HG03521 (cell line): Measurements from ENCODE around the gene ENOX1.
"Not testable (repeated sequence)": the region's sequence is repeated elsewhere in the genome, so short reads cannot be mapped to it uniquely, and the experiment has no call there.

Source experiments
- ATAC-seq: cut with Tn5 transposase; IDR thresholded peaks from one replicate; pipeline ENCODE4 v1.9.1; 2021; ENCODE audit warnings: mild to moderate bottlenecking, moderate library complexity; ENCODE audit not compliant: unreplicated experiment

The ENOX1 gene

GRCh38 chr13:43441899-43442499 is 344.8 kb downstream of the ENOX1 start:
- no peak for ATAC-seq

DNA sequence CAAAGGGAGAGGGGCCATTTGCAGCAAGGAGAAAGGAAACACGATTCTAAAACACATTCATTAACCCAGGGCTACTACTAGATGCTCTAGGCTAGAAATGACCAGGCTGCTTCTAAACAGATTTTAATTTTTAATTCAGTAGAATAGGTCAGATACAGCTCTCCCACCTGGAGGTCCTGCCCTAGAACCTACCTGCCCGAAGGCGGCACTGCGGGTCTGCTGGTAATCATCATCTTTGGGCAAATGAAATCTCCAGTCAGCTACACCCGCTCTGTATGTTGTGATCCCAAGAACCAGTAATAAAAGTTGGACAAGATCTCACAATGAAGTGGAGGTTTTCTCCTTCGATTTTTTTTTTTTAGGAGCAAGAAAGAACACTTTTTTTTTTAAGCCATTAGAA is 345.3 kb downstream of the ENOX1 start:
- ATAC-seq, result no peak

DNA sequence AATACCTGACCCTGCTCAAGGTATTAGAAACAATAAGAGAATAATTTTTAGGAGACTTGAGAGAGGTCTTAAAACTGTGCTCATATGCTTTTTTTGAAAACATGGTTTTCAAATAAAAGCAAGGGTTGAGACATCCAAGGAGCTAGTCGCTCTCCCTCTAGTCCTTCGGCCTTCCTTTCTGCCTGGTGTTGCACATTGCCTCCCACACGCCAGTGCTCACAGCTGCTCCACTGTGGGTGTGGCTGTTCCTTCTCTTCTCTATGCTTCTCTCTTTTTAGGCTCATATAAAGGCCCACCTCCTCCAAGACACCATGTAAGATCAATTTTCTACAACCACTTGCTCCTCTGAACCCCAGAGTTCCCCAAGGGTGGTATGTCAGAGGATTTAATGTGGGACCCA is 352.6 kb downstream of the ENOX1 start:
- ATAC-seq, result no peak

GRCh38 chr13:43433691-43434141 is 353.1 kb downstream of the ENOX1 start:
- no peak for ATAC-seq

DNA sequence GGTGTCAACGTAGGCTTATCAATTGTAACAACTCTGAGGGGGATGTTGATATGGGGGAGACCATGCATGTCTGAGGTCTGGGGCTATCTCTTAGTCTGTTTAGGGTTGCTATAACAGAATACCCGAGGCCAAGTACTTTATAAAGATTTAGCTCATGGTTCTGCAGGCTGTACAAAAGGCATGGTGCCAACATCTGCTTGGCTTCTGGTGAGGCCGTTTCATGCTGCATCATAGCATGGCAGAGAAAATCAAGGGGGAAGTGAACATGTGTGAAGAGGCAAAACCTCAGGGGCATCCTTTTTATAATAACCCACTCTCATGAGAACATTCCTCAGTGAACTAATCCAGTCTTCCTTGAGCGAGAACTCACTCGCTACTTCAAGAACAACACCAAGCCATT is 353.8 kb downstream of the ENOX1 start:
- ATAC-seq, result no peak

DNA sequence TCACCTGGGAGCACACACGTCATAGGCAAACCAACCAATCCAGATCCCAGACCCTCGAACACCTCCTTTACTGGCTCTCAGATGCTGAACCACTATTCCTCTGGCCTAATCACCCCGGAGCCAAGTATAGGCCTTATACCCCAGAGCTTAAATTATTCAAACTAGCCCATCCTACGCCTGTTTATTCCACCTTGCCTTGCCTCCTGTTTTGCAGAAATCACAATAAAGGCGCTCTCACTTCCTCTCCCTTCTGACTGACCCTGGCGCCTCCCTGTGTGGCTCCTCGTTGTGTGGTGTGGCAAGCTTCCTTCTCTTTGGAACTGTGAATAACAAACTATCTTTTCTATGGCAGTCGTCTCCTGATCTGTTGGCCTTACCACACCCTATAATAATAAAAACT is 354.9 kb downstream of the ENOX1 start:
- no peak for ATAC-seq

- no peak for ATAC-seq
These were observed 355.5 kb downstream of the ENOX1 start for GRCh38 chr13:43431290-43431716.

- ATAC-seq, result no peak
These were observed 358.1 kb downstream of the ENOX1 start for GRCh38 chr13:43428545-43429296.

DNA sequence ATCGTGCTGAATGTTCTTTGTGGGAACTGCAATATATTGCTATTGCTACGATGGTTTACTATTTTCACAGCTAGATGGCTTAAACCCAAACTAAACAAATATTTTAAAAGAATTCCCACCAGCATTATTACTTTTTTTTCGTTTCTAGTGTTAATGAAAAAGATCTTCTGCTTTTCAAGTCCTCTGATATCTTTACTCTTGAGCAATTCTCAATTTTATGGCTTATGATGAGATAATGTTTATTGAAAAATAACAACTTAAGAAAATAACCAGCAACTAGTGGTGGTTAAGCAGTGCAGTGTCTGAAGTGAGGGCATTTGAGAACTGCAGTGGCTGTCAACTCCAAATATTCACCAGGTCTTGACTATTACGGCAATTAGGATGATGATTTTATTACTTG is 360.4 kb downstream of the ENOX1 start:
- no peak for ATAC-seq

GRCh38 chr13:43425234-43425633 is 361.5 kb downstream of the ENOX1 start:
- ATAC-seq, result no peak

- ATAC-seq, result no peak
These were observed 362.4 kb downstream of the ENOX1 start for GRCh38 chr13:43424412-43424811.

- ATAC-seq, result no peak
These were observed 364.7 kb downstream of the ENOX1 start for GRCh38 chr13:43422116-43422515.

DNA sequence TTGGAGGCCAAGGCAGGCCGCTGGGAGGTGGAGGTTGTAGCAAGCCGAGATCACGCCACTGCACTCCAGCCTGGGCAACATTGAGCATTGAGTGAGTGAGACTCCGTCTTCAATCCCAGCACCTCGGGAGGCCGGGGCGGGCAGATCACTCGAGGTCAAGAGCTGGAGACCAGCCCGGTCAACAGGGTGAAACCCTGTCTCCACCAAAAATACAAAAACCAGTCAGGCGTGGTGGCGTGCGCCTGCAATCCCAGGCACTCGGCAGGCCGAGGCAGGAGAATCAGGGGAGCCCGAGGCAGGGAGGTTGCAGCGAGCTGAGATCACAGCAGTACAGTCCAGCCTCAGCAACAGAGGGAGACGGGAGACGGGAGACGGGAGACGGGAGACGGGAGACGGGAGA is 369.9 kb downstream of the ENOX1 start:
- ATAC-seq, result not testable (repeated sequence)

- ATAC-seq, result not testable (repeated sequence)
These were observed 370.4 kb downstream of the ENOX1 start for GRCh38 chr13:43416408-43416807.

DNA sequence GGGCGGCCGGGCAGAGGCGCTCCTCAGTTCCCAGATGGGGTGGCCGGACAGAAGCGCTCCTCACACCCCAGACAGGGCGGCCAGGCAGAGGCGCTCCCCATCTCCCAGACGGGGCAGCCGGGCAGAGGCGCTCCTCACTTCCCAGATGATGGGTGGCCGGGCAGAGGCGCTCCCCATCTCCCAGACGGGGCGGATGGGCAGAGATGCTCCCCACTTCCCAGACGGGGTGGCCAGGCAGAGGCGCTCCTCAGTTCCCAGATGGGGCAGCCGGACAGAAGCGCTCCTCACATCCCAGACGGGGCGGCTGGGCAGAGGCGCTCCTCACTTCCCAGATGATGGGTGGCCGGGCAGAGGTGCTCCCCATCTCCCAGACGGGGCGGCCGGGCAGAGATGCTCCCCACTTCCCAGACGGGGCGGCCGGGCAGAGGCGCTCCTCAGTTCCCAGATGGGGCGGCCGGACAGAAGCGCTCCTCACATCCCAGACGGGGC is 370.8 kb downstream of the ENOX1 start:
- ATAC-seq, result not testable (repeated sequence)

- no peak for ATAC-seq
These were observed 372.7 kb downstream of the ENOX1 start for GRCh38 chr13:43414111-43414510.

DNA sequence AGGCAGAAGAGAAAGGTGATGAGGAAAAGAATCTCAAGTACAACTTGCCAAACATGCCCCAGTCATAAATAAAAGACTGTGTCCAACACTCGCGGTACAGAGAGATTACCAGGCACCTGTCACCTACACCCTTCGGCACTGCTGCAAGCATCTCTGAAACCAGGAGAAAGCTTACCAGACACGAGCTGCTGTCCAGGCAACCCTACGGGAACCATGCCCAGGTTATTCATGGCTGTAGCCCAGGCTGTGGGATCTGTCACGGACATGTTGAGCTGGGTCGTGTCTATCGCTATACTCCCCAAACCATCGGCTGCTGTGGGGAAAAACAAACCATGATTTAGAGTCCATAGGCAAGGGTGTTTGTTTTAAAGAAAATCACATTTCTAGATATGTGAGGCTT is 375.0 kb downstream of the ENOX1 start:
- no peak for ATAC-seq

DNA sequence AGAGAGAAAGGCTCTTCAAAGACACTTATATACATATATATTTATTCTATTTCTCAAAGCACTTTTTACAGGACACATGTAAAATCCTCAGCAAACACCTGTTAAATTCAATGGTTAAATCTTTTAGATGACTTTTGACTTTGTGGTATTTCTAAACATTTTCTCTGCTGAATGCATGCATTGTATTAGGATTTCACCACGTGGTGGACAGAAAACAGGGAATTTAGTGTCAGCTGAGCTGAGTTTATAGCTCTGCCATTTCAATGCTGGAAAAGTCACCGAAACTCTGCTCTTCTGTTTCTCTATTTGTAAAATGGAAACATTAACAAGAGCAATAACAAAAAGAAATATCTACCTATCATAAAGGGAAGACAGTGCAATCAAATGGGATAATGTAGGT is 375.6 kb downstream of the ENOX1 start:
- ATAC-seq, result no peak

- no peak for ATAC-seq
These were observed 378.5 kb downstream of the ENOX1 start for GRCh38 chr13:43408274-43408673.

GRCh38 chr13:43407023-43407581 is 379.7 kb downstream of the ENOX1 start:
- no peak for ATAC-seq

- ATAC-seq, result no peak
These were observed 381.3 kb downstream of the ENOX1 start for GRCh38 chr13:43405457-43405856.

DNA sequence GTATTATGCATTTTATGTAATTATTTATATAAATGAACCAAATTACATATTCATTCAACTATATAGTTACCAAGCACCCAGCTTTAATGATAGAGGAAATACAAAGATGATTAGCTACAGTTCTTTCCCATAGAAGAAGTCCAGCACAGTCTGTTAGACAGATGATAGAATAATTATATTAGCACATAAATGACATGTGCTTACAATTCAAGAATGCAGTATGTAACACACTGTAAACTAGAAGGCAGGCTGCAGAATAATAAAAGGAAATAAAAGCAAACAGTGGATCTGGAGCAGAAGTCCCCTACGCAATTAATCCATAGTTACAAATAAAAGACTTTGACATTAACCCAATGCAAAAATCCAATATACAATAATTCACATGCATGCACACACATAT is 384.4 kb downstream of the ENOX1 start:
- no peak for ATAC-seq
